ENCODE results near the gene TBX15. TPM values are rescaled to one million over a fixed set of nuclear protein-coding genes. Genes with fewer than 3 reads are reported as not detected.

The TBX15 gene
- total RNA-seq, 1 donor from 2014 or later = 0.07 TPM

GRCh38 chr1:118947003-118947765 lies 41.0 kb downstream of the TBX15 start:
- Mint-ChIP-seq H3K36me3 (ENCODE audit: low read depth, unreplicated experiment) (no peaks in the 10 kb centered on the region), H3K27ac (ENCODE audit: unreplicated experiment) (no peak overlapping the region), H3K9me3 (ENCODE audit: unreplicated experiment) (peaks cover 3% of the 10 kb centered on the region), H3K27me3 (ENCODE audit: low read depth, unreplicated experiment) (peaks cover 3% of the 10 kb centered on the region), H3K4me3 (ENCODE audit: unreplicated experiment) (no peak overlapping the region), H3K4me1 (ENCODE audit: low read depth, unreplicated experiment) (peaks cover 11% of the 10 kb centered on the region)
- Histone ChIP-seq H3K27me3 (ENCODE audit: insufficient read depth, low read length) (peaks cover 5% of the 10 kb centered on the region), H2AFZ (ENCODE audit: low read depth, low read length) (no peak overlapping the region), H3K79me2 (ENCODE audit: insufficient read depth, low read length) (no peaks in the 10 kb centered on the region), H3K4me2 (ENCODE audit: low read length) (peak overlapping the region; percentile 41), H3K36me3 (ENCODE audit: insufficient read depth, low read length) (no peaks in the 10 kb centered on the region), H3K4me1 (ENCODE audit: insufficient read depth, low read length) (peaks cover 17% of the 10 kb centered on the region), H4K20me1 (ENCODE audit: insufficient read depth, low read length) (peaks cover 8% of the 10 kb centered on the region), H3K27ac (ENCODE audit: low read depth, low read length) (no peak overlapping the region), H3K4me3 (ENCODE audit: insufficient read depth, low read depth, low read length) (no peak overlapping the region), H3K9ac (ENCODE audit: low read length) (no peak overlapping the region), H3K9me3 (ENCODE audit: insufficient read depth, low read depth, low read length) (no peaks in the 10 kb centered on the region)
- no peak for DNase-seq (ENCODE audit: low read depth)
- no peak for FAIRE-seq
- TF ChIP-seq CTCF (IDR thresholded peaks at IDR 0.05; ENCODE audit: insufficient read depth, low read depth, low read length) (no peak), EZH2 (IDR thresholded peaks at IDR 0.05; ENCODE audit: insufficient read depth, low read length) (no peak)

- peaks cover 5% of the 10 kb centered on the region for H3K27me3 Mint-ChIP-seq (ENCODE audit: low read depth, unreplicated experiment)
- Histone ChIP-seq H2AFZ (ENCODE audit: low read depth, low read length) (no peak overlapping the region), H3K4me1 (ENCODE audit: insufficient read depth, low read length) (peaks cover 17% of the 10 kb centered on the region), H3K9ac (ENCODE audit: low read length) (no peak overlapping the region), H3K4me2 (ENCODE audit: low read length) (no peak overlapping the region), H3K9me3 (ENCODE audit: insufficient read depth, low read depth, low read length) (no peaks in the 10 kb centered on the region), H4K20me1 (ENCODE audit: insufficient read depth, low read length) (peaks cover 8% of the 10 kb centered on the region), H3K4me3 (ENCODE audit: insufficient read depth, low read depth, low read length) (no peak overlapping the region), H3K27ac (ENCODE audit: low read depth, low read length) (no peak overlapping the region), H3K36me3 (ENCODE audit: insufficient read depth, low read length) (no peaks in the 10 kb centered on the region), H3K27me3 (ENCODE audit: insufficient read depth, low read length) (peaks cover 5% of the 10 kb centered on the region), H3K79me2 (ENCODE audit: insufficient read depth, low read length) (no peaks in the 10 kb centered on the region)
- H3K9me3 Mint-ChIP-seq (ENCODE audit: unreplicated experiment) = peaks cover 3% of the 10 kb centered on the region
- H3K4me1 Mint-ChIP-seq (ENCODE audit: low read depth, unreplicated experiment) = peaks cover 11% of the 10 kb centered on the region
- no peak overlapping the region for H3K27ac Mint-ChIP-seq (ENCODE audit: unreplicated experiment)
- H3K36me3 Mint-ChIP-seq (ENCODE audit: low read depth, unreplicated experiment) = no peaks in the 10 kb centered on the region
- TF ChIP-seq EZH2 (IDR thresholded peaks at IDR 0.05; ENCODE audit: insufficient read depth, low read length) = no peak
- no peak for TF ChIP-seq CTCF (IDR thresholded peaks at IDR 0.05; ENCODE audit: insufficient read depth, low read depth, low read length)
- FAIRE-seq (peak; percentile 73), DNase-seq (ENCODE audit: low read depth) (no peak)
- no peak overlapping the region for H3K4me3 Mint-ChIP-seq (ENCODE audit: unreplicated experiment)
These were observed 42.7 kb downstream of the TBX15 start for GRCh38 chr1:118945489-118945888.

GRCh38 chr1:118944546-118944945 lies 43.6 kb downstream of the TBX15 start:
- Mint-ChIP-seq H3K4me1 (ENCODE audit: low read depth, unreplicated experiment) (peaks cover 11% of the 10 kb centered on the region), H3K27ac (ENCODE audit: unreplicated experiment) (no peak overlapping the region), H3K27me3 (ENCODE audit: low read depth, unreplicated experiment) (peaks cover 5% of the 10 kb centered on the region)

More at GRCh38 chr1:118944546-118944945, 43.6 kb downstream of the TBX15 start:
- Histone ChIP-seq H3K79me2 (ENCODE audit: insufficient read depth, low read length) (no peaks in the 10 kb centered on the region), H3K4me1 (ENCODE audit: insufficient read depth, low read length) (peaks cover 17% of the 10 kb centered on the region), H3K9ac (ENCODE audit: low read length) (no peak overlapping the region), H3K36me3 (ENCODE audit: insufficient read depth, low read length) (no peaks in the 10 kb centered on the region), H3K27me3 (ENCODE audit: insufficient read depth, low read length) (no peaks in the 10 kb centered on the region), H3K27ac (ENCODE audit: low read depth, low read length) (no peak overlapping the region), H2AFZ (ENCODE audit: low read depth, low read length) (no peak overlapping the region), H3K9me3 (ENCODE audit: insufficient read depth, low read depth, low read length) (no peaks in the 10 kb centered on the region), H3K4me2 (ENCODE audit: low read length) (no peak overlapping the region), H3K4me3 (ENCODE audit: insufficient read depth, low read depth, low read length) (no peak overlapping the region), H4K20me1 (ENCODE audit: insufficient read depth, low read length) (peaks cover 8% of the 10 kb centered on the region)
- no peak for DNase-seq (ENCODE audit: low read depth)
- FAIRE-seq = no peak
- peaks cover 3% of the 10 kb centered on the region for H3K9me3 Mint-ChIP-seq (ENCODE audit: unreplicated experiment)
- no peak for TF ChIP-seq EZH2 (IDR thresholded peaks at IDR 0.05; ENCODE audit: insufficient read depth, low read length)
- no peak for TF ChIP-seq CTCF (IDR thresholded peaks at IDR 0.05; ENCODE audit: insufficient read depth, low read depth, low read length)
- H3K4me3 Mint-ChIP-seq (ENCODE audit: unreplicated experiment) = no peak overlapping the region
- H3K36me3 Mint-ChIP-seq (ENCODE audit: low read depth, unreplicated experiment) = no peaks in the 10 kb centered on the region

All from astrocyte (in vitro differentiated cells and primary cell).